Naive thymus-derived CD4-positive, alpha-beta T cell (primary cell): ENCODE data around the gene AMOTL2. TPM values are rescaled to one million over a fixed set of nuclear protein-coding genes. Genes with fewer than 3 reads are reported as not detected.

Experiments used
- ATAC-seq: fragments of 150-1000 bp; cut with Tn5 transposase; 2 replicates; pipeline ENCODE4 v1.10.0; 2021; ENCODE audit warnings: mild to moderate bottlenecking, moderate library complexity
- CTCF ChIA-PET: fragments of 350-600 bp; sonication (Branson Sonifier 250); formaldehyde crosslinking; loops from one replicate; lab custom pipeline; 2021; ENCODE audit warnings: antibody characterized with exemption; lab: Charles Lee
- POLR2A ChIA-PET: fragments of 350-600 bp; sonication (Branson Sonifier 250); formaldehyde crosslinking; loops from one replicate; lab custom pipeline; 2021; ENCODE audit warnings: antibody characterized with exemption, inconsistent platforms; lab: Charles Lee
- DNase-seq, 9 donors: peaks; one replicate each; pipeline versions ENCODE4 v3.0.0 to v3.0.0-alpha.2; 2020 to 2022; ENCODE audit warnings: mixed read lengths in 1 of 9
- H3K27ac ChIP-seq: one replicate; pipeline ENCODE4 v1.7.0; 2013; ENCODE audit warnings: mild to moderate bottlenecking, low read depth, low read length, moderate library complexity
- H3K27me3 ChIP-seq, 2 donors: one replicate each; pipeline ENCODE4 v1.7.0; 2013; ENCODE audit warnings: low read length in 2 of 2, mild to moderate bottlenecking in 2 of 2, moderate library complexity in 2 of 2; ENCODE audit not compliant: control insufficient read depth in 2 of 2, insufficient read depth in 2 of 2
- H3K36me3 ChIP-seq, 3 experiments: 1 replicate in 2 of 3; 2 replicates in 1 of 3; pipeline ENCODE4 v1.7.0; 2013; ENCODE audit warnings: low read length in 3 of 3, mild to moderate bottlenecking in 3 of 3, moderate library complexity in 1 of 3; ENCODE audit not compliant: insufficient read depth in 3 of 3, control insufficient read depth in 2 of 3
- H3K4me1 ChIP-seq, 2 donors: one replicate each; pipeline ENCODE4 v1.7.0; 2013; ENCODE audit warnings: low read length in 2 of 2, mild to moderate bottlenecking in 2 of 2, moderate library complexity in 1 of 2; ENCODE audit not compliant: control insufficient read depth in 2 of 2, insufficient read depth in 2 of 2
- H3K4me3 ChIP-seq: 2 replicates; pipeline ENCODE4 v1.7.0; 2013; ENCODE audit warnings: mild to moderate bottlenecking, low read length
- H3K9me3 ChIP-seq, 3 experiments: 1 replicate in 2 of 3; 2 replicates in 1 of 3; pipeline ENCODE4 v1.7.0; 2013; ENCODE audit warnings: low read length in 3 of 3; ENCODE audit not compliant: control insufficient read depth in 2 of 3
- H3K27ac Mint-ChIP-seq, 9 donors: one replicate each; pipeline ENCODE4 v1.8.0; 2020 to 2022; ENCODE audit warnings: mixed read lengths in 9 of 9, mild to moderate bottlenecking in 8 of 9, moderate library complexity in 5 of 9, inconsistent platforms in 2 of 9
- H3K27me3 Mint-ChIP-seq, 5 donors: one replicate each; pipeline ENCODE4 v1.8.0; 2021 to 2022; ENCODE audit warnings: mixed read lengths in 5 of 5, mild to moderate bottlenecking in 1 of 5
- H3K36me3 Mint-ChIP-seq, 5 donors: one replicate each; pipeline ENCODE4 v1.8.0; 2020 to 2022; ENCODE audit warnings: mixed read lengths in 5 of 5, mild to moderate bottlenecking in 3 of 5, inconsistent platforms in 1 of 5
- H3K4me1 Mint-ChIP-seq, 7 donors: one replicate each; pipeline ENCODE4 v1.8.0; 2020 to 2022; ENCODE audit warnings: mixed read lengths in 7 of 7, mild to moderate bottlenecking in 3 of 7, inconsistent platforms in 1 of 7
- H3K4me3 Mint-ChIP-seq, 10 donors: one replicate each; pipeline ENCODE4 v1.8.0; 2020 to 2022; ENCODE audit warnings: mild to moderate bottlenecking in 10 of 10, mixed read lengths in 10 of 10, moderate library complexity in 6 of 10, inconsistent platforms in 2 of 10
- H3K9me3 Mint-ChIP-seq, 11 donors: one replicate each; pipeline ENCODE4 v1.8.0; 2020 to 2022; ENCODE audit warnings: mixed read lengths in 11 of 11, mild to moderate bottlenecking in 4 of 11, inconsistent platforms in 1 of 11, moderate library complexity in 1 of 11
- intact Hi-C, 2 donors: fragments of 100-400 bp; cut with micrococcal nuclease; formaldehyde crosslinking; loops; one replicate each; pipeline ENCODE4 v1.15.1; 2023
- polyA plus RNA-seq, 2 donors: library from polyadenylated mRNA; unstranded; fragments of 300-500 nt; fragmentation: Illumina TruSeq; gene quantifications; one replicate each; pipeline ENCODE4 v1.2.3, GENCODE V29; 2021
- total RNA-seq, 6 experiments: library from RNA in 5 of 6; stranded (reverse) in 5 of 6; gene quantifications; 1 replicate in 5 of 6; 2 replicates in 1 of 6; pipeline ENCODE4 v1.2.3 and lab custom pipeline; 2021 to 2026

AMOTL2 gene
- total and polyA plus RNA-seq, 7 experiments from 2014 or later: 0.10 TPM; not detected in 6

DNA sequence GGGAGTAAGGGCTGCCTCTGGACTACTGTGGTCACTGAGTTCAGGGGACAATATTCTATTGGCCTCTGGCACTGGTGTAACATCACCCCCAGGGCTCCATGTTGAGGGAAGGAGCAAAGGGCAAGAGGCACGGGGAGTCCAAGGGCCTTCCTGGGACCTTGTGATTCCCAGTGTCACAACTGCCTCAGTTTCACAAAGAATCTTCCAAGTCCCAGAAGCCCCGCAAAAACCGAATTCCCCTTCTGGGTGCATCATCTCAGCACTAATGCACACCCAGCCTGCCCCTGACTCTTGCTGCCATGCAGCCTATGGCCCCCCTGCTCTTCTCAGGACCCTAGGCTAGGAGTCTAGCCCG lies 5.5 kb downstream of the AMOTL2 start:
- peaks cover 13 to 23% (median 18%) of the 10 kb centered on the region in 7 donors for H3K4me1 Mint-ChIP-seq
- Histone ChIP-seq H3K4me3 (no peak overlapping the region), H3K27me3 (no peaks in the 10 kb centered on the region), H3K27ac (no peak overlapping the region), H3K9me3 (no peaks in the 10 kb centered on the region), H3K4me1 (peaks cover 15 to 16% of the 10 kb centered on the region in 2 donors), H3K36me3 (no peaks in the 10 kb centered on the region)
- peaks cover 0 to 40% (median 11%) of the 10 kb centered on the region in 5 donors for H3K27me3 Mint-ChIP-seq
- DNase-seq (no peak), ATAC-seq (no peak)
- no peak overlapping the region for H3K4me3 Mint-ChIP-seq
- H3K27ac Mint-ChIP-seq: no peak overlapping the region
- ChIA-PET CTCF (no interaction called here), POLR2A (no interaction called here)
- no peaks in the 10 kb centered on the region for H3K9me3 Mint-ChIP-seq
- H3K36me3 Mint-ChIP-seq: no peaks in the 10 kb centered on the region
- intact Hi-C loops: no loop called here

GRCh38 chr3:134367869-134368750 lies 6.1 kb downstream of the AMOTL2 start:
- no peak overlapping the region for H3K27ac ChIP-seq
- ATAC-seq (no peak), DNase-seq (no peak)
- H3K27me3 ChIP-seq: no peaks in the 10 kb centered on the region
- no peaks in the 10 kb centered on the region for H3K36me3 ChIP-seq
- peaks cover 13 to 29% (median 23%) of the 10 kb centered on the region in 7 donors for H3K4me1 Mint-ChIP-seq
- H3K27me3 Mint-ChIP-seq: peaks cover 0 to 41% (median 9%) of the 10 kb centered on the region in 5 donors
- intact Hi-C loops: no loop called here
- no peak overlapping the region for H3K27ac Mint-ChIP-seq
- no peak overlapping the region for H3K4me3 Mint-ChIP-seq
- CTCF ChIA-PET: interaction anchor here (0.6 kb wide), 1 partner anchor 37 kb away, joined by 4 read pairs; no protein-coding TSS in a partner anchor
- no peaks in the 10 kb centered on the region for H3K9me3 Mint-ChIP-seq
- H3K4me1 ChIP-seq: peaks cover 19 to 21% of the 10 kb centered on the region in 2 donors
- no peaks in the 10 kb centered on the region for H3K36me3 Mint-ChIP-seq
- POLR2A ChIA-PET: no interaction called here
- no peaks in the 10 kb centered on the region for H3K9me3 ChIP-seq
- no peak overlapping the region for H3K4me3 ChIP-seq

GRCh38 chr3:134366928-134367811 lies 7.1 kb downstream of the AMOTL2 start:
- H3K27ac ChIP-seq: no peak overlapping the region
- H3K9me3 Mint-ChIP-seq: no peaks in the 10 kb centered on the region
- no peak overlapping the region for H3K27ac Mint-ChIP-seq
- H3K36me3 Mint-ChIP-seq: no peaks in the 10 kb centered on the region
- intact Hi-C loops: no loop called here
- peaks cover 0 to 35% (median 3%) of the 10 kb centered on the region in 5 donors for H3K27me3 Mint-ChIP-seq
- ATAC-seq (no peak), DNase-seq (no peak)
- ChIA-PET POLR2A (no interaction called here), CTCF (no interaction called here)
- peaks cover 13 to 33% (median 27%) of the 10 kb centered on the region in 7 donors for H3K4me1 Mint-ChIP-seq
- no peak overlapping the region for H3K4me3 Mint-ChIP-seq
- no peaks in the 10 kb centered on the region for H3K36me3 ChIP-seq
- H3K9me3 ChIP-seq: no peaks in the 10 kb centered on the region
- H3K27me3 ChIP-seq: no peaks in the 10 kb centered on the region
- no peak overlapping the region for H3K4me3 ChIP-seq
- H3K4me1 ChIP-seq: peaks cover 19 to 21% of the 10 kb centered on the region in 2 donors

DNA sequence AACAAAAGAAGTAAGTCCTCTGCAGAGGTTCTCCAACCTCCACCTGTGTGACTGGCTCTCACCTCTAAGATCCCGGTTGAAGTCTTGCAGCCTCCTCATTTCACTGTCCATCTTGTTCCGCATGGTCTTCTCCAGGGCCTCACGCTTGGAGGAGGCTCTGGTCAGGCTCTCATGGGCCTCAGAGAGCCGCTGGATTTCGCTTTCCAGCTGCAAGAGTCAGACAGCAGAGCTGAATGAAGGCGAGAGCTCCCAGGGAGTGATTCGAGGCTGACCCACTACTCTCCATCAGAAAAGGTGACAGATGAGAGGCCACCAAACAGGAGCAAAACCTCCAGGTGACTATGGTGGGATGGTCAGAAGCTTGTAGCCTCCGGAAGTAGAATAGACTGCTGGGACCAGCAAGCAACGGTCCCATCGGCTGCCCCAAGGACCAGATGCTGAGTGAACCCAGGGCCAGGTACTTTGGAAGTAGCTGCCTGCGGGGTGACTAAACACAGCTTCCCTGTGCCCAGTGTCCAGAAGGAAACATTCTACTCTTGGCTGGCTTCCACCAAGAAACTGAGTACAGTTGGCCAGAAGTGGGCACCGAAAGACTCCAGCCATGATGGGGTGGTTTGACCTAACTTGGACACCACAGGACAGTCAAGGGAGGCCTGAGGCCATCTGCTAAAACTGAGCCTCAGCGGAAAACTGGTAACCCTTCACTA lies 7.9 kb downstream of the AMOTL2 start:
- Mint-ChIP-seq H3K9me3 (no peaks in the 10 kb centered on the region), H3K4me3 (no peak overlapping the region), H3K27ac (peak overlapping the region in 2 of 9 donors; percentile 13 to 25), H3K27me3 (peaks cover 0 to 30% (median 0%) of the 10 kb centered on the region in 5 donors), H3K36me3 (no peaks in the 10 kb centered on the region), H3K4me1 (peaks cover 13 to 33% (median 27%) of the 10 kb centered on the region in 7 donors)
- intact Hi-C loops: no loop called here
- H3K9me3 ChIP-seq: no peaks in the 10 kb centered on the region
- peaks cover 19 to 21% of the 10 kb centered on the region in 2 donors for H3K4me1 ChIP-seq
- DNase-seq (no peak), ATAC-seq (no peak)
- H3K27ac ChIP-seq: no peak overlapping the region
- no peaks in the 10 kb centered on the region for H3K27me3 ChIP-seq
- CTCF ChIA-PET: no interaction called here
- no peaks in the 10 kb centered on the region for H3K36me3 ChIP-seq
- no peak overlapping the region for H3K4me3 ChIP-seq
- POLR2A ChIA-PET: no interaction called here

DNA sequence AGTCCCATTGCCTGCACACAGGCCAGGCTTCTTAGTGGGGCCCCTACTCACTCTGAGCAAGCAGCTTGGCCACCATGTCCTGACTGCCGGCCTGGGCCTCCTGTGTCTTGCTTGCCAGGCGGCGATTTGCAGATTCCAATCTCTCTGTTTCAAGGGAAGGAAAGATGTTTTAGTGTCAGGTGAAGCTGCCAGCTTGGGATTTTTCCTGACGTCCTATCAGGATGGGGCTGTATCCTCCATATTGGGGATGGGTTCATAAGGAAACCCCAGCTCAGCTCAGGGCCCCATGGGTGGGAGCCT lies 8.5 kb downstream of the AMOTL2 start:
- H3K4me3 Mint-ChIP-seq: peak overlapping the region in 3 of 10 donors; percentile 83 to 88 (median 84)
- Histone ChIP-seq H3K27ac (no peak overlapping the region), H3K9me3 (no peaks in the 10 kb centered on the region), H3K4me1 (peaks cover 19 to 21% of the 10 kb centered on the region in 2 donors), H3K36me3 (no peaks in the 10 kb centered on the region), H3K27me3 (no peaks in the 10 kb centered on the region), H3K4me3 (no peak overlapping the region)
- ATAC-seq (no peak), DNase-seq (no peak)
- CTCF ChIA-PET: no interaction called here
- H3K27ac Mint-ChIP-seq: peak overlapping the region in 2 of 9 donors; percentile 13 to 25
- intact Hi-C loops: loop anchor here in 1 of 2 donors (2.0 kb wide), 1 partner anchor 109 kb away; no protein-coding TSS in a partner anchor
- POLR2A ChIA-PET: no interaction called here
- H3K27me3 Mint-ChIP-seq: peaks cover 0 to 30% (median 0%) of the 10 kb centered on the region in 5 donors
- peaks cover 13 to 33% (median 27%) of the 10 kb centered on the region in 7 donors for H3K4me1 Mint-ChIP-seq
- no peaks in the 10 kb centered on the region for H3K9me3 Mint-ChIP-seq
- no peaks in the 10 kb centered on the region for H3K36me3 Mint-ChIP-seq
